HuH-7 (cell line): ENCODE data around the gene OR51B5.
"Not testable (repeated sequence)": the region's sequence is repeated elsewhere in the genome, so short reads cannot be mapped to it uniquely, and the experiment has no call there.

ENCODE experiments used
- DNase-seq: peaks from one replicate; pipeline ENCODE4 v3.0.0; 2011; ENCODE audit warnings: low spot score

Gene OR51B5

DNA sequence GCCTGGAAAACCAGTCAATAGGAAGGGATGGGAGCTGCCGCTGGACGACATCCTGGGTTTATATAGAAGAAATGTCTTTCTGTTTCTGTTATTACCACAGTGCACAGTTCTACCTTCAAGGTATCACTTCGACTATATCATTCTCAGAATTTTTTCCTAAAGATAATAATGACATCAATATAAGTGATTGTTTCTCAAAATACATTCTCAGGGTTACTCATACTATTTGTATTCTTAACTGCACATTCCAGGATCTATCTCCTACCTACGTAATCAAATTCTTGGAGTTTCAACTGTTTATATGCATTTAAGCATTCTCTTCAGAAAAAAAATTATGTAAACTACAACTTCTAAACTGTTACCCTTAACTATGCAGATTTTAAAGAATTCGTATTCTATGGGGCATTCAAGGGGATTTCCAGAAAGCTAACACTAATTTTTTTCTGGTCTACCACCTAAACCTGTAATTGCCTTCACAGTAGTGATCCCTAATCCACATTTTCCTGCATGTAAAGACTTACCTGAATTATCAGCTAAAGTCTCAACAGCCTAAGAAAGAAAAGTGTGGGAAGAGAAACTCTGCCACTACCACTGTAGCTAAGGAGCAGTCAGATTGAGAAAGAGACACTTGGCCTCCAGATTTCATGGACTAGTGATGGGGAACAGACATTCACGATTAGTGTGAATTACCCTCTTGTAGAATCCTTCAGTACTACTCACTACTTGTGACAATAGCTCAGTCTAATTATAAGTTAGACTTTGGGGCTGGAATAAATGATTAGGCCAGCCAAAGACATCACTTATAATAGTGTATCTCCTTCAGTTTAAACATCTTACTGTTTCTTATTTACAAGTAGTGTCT, at the start of gene OR51B5:
Gene OR51B5, minus strand, starts transcription at position 51 of the 862 bp plus-strand sequence. Its CDS starts 0 bp downstream, at position 51.
- DNase-seq, result no peak

DNA sequence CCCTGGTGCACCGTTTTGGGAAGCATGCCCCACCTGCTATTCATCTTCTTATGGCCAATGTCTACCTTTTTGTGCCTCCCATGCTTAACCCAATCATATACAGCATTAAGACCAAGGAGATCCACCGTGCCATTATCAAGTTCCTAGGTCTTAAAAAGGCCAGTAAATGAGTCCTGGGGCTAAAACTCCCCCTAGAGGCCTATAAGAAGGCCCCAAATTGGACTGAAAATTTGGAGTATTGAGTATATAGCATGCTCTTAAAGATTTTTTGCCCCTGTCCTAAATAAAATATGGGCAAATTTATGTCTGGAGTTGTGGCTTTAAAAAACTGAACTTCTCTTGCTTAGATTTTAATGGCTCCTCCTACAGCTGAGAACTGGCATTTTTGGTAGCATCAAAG, 46.9 kb upstream of the OR51B5 start:
- DNase-seq, result no peak

DNA sequence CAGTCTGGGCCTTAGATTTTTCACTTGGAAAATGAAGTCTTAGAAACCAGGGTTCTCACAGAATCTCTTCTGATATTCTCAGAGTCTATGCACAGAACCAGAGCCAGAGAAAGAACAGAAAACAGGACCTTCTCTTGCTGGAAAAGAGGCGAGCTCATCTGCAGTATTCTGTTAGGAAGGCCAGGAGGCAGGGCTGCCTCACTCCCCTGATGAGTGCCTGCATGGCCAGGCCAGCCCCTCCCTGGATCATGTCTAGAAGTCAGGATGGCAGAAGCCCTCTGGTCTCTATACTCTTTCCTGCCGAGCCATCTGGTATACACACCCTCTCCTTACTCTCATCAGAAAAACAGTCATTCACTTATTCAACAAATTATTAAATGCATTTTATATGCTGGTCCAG, 41.0 kb upstream of the OR51B5 start:
- DNase-seq, result no peak

GRCh38 chr11:5383576-5383975, 40.3 kb upstream of the OR51B5 start, which contains the start of gene OR51M1:
Gene OR51M1, plus strand, starts transcription at chr11:5383812. Its CDS starts 5,587 bp downstream, at chr11:5389399.
- no peak for DNase-seq

DNA sequence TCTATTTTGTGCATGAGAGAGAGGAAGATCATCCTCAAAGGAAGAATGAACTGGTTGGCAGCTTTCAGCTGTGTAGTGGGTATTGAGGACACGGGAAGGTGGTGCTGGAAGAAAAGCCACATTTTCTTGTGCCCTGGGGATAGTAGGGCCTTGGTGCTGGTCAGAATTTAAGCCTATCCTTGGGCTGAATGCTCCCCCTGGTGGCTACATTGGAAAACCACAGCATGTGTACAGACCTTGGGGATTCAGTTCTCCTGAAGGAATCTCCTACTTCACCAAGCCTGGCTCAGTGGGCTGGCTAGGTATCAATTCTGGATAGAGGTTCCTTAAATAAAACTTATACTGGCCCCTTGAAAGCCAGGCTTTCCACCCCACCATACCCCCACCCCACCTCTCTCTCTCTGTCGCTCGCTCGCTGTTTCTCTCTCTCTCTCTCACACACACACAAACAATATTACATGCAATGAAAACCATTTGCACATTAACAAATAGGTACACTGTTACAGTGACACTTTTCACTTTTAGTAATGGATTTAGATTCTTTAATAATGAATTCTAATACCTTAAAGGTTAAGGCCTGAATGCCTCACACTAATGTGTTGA, 37.5 kb upstream of the OR51B5 start:
- peak; percentile 54 for DNase-seq

- peak; percentile 0 for DNase-seq
Measured at GRCh38 chr11:5369789-5370188, 26.5 kb upstream of the OR51B5 start.

GRCh38 chr11:5368502-5369043, 25.2 kb upstream of the OR51B5 start:
- no peak for DNase-seq

GRCh38 chr11:5367448-5368074, 24.2 kb upstream of the OR51B5 start:
- DNase-seq, result no peak

GRCh38 chr11:5366856-5367255, 23.5 kb upstream of the OR51B5 start:
- no peak for DNase-seq

DNA sequence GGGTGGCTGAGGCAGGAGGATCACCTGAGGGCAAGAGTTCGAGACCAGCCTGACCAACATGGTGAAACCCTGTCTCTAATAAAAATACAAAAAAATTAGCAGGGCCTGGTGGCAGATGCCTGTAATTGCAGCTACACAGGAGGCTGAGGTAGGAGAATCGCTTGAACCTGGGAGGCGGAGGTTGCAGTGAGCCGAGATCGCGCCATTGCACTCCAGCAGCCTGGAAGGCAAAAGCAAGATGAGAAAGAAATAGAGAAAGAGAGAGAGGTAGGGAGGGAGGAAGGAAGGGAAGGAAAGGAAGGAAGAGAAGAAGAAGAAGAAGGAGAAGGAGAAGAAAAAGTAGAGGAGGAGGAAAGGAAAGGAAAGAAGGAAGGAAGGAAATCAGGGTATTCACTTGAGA, 23.0 kb upstream of the OR51B5 start:
- not testable (repeated sequence) for DNase-seq

- DNase-seq, result no peak
Measured at GRCh38 chr11:5364214-5364613, 20.9 kb upstream of the OR51B5 start.

DNA sequence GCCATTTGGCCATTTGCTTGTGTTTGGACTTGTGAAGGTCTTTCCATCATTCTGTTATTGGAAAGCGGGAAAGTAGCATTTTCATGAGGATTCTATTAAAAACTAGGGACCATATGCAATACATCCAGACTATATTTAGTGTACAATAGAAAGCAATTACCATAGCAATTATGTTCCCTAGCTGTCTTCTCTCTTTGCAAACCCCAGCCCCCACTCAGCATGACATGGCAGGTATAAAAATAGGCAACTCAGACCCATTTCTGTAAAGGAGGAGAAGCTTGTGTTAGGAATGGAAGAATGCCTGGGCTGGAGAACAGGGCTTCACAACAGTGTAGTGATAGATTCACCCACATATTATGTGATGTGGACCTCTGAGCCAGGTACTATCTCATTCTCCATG, 20.4 kb upstream of the OR51B5 start:
- DNase-seq, result no peak

- DNase-seq, result no peak
Measured at GRCh38 chr11:5362017-5362625, 18.8 kb upstream of the OR51B5 start.

DNA sequence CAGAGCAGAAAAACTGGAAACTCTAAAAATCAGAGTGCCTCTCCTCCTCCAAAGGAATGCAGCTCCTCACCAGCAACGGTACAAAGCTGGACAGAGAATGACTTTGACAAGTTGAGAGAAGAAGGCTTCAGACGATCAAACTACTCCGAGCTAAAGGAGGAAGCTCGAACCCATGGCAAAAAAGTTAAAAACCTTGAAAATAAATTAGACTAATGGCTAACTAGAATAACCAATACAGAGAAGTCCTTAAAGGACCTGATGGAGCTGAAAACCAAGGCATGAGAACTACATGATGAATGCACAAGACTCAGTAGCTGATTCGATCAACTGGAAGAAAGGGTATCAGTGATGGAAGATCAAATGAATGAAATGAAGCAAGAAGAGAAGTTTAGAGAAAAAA, 12.7 kb upstream of the OR51B5 start:
- DNase-seq, result not testable (repeated sequence)

DNA sequence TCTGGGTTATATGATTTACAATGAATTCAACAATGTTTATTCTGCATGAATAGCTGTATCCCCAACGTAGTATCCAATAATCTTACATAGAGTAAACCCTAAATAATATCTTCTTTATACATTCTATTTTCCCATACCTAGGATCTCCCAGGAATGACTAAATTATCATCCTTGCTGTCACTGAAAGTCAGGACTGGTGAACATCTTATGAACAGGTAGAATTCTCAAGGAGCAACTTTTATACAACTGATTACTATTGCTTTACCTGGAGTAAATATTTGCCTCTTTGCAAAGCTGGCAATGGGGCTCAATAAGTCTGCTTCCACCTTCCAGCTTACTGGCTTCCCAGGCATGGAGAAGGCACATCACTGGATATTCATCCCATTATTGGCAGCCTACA, 7.9 kb upstream of the OR51B5 start, which contains the start of gene OR51B6:
Gene OR51B6, plus strand, starts transcription at position 301 of the 400 bp plus-strand sequence. Its CDS starts 0 bp downstream, at position 301.
- no peak for DNase-seq

DNA sequence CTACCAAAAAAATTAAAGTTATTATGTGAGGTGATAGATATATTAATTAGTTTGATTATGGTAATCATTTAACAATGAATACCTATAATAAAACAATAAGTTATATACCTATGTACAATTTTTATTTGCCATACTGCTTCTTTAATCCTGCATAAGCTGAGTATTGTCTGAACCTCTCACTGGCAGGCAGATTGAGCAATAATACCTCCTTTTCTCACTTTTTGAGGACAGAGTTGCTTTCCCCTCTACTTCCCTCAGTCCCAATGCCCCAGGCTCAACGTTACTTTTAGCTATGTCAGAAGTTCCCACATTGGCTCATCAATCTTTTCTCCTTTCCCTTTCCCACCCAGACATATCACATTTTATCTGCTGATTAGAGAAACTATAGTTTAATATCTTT, 6.2 kb upstream of the OR51B5 start:
- DNase-seq, result no peak

DNA sequence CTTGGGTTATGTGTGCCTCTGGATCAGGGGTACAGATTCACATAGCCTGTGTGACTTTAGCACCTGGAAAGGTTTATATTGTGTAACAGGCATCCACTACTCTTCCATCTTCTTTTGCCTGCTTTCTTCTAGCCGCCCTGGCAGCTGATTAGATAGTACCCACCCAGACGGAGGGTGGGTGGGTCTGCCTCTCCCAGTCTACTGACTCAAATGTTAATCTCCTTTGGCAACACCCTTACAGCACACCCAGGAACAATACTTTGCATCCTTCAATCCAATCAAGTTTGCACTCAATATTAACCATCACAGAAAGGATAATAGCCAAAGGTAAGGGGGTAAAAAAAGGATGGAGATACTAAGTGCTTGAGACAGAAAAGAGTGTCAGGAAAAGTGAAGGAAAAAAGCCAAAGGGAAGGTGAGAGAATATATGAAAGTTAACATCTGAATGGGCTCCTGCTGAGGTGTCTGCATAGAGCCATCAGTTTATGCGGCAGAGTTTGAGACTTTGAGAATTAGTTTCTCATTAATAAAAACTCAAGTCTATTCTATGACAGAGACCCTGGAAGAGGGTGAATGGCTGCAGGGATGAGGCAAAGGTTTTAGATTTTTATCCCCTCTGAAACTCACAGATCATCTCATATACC, 5.3 kb upstream of the OR51B5 start:
- DNase-seq, result no peak

DNA sequence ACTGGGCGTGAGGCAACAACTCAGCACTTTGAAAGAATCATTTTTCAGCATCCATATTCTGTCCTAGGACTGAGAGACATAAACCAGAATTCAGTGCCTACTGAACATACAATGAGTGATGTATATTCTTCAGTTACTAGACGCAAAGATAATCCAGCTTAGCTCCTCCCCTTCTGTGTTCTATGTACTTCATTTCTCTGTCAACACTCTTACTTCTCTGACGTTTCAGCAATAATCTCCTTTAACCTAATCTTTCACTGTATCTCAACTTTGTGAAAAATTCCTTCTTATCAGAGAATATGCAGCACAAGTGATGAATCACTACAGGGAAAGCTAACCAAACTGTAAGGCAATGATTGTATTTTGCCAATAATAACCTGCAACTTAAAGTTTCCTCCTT, 2.5 kb upstream of the OR51B5 start:
- no peak for DNase-seq

GRCh38 chr11:5339771-5340322, 3.5 kb downstream of the OR51B5 start:
- no peak for DNase-seq

- not testable (repeated sequence) for DNase-seq
Measured at GRCh38 chr11:5337253-5337652, 6.1 kb downstream of the OR51B5 start.

DNA sequence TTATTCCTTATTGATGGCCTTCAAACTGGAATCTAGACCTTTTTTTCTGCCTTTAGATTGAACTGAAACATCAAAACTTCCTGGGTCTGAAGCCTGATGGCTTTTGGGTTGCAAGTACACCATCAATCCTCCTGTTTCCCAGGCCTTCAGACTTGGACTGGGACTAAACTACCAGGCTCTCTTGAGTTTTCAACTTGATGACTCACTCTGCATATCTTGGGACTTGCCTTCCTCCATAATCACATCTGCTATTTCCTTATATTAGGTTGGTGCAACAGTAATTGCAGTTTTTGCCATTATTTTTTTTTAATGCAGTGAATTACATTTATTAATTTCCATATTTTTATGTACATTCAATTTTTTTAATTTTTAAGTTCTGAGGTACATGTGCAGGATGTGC, 7.0 kb downstream of the OR51B5 start:
- DNase-seq, result no peak
